NCI-H1105 (cell line): Measurements from ENCODE around the gene IL36G.
"Not testable (repeated sequence)": the region's sequence is repeated elsewhere in the genome, so short reads cannot be mapped to it uniquely, and the experiment has no call there.

Experiments used
- DNase-seq: peaks from one replicate; lab custom pipeline; 2025; lab: John Stamatoyannopoulos, UW

The IL36G gene

DNA sequence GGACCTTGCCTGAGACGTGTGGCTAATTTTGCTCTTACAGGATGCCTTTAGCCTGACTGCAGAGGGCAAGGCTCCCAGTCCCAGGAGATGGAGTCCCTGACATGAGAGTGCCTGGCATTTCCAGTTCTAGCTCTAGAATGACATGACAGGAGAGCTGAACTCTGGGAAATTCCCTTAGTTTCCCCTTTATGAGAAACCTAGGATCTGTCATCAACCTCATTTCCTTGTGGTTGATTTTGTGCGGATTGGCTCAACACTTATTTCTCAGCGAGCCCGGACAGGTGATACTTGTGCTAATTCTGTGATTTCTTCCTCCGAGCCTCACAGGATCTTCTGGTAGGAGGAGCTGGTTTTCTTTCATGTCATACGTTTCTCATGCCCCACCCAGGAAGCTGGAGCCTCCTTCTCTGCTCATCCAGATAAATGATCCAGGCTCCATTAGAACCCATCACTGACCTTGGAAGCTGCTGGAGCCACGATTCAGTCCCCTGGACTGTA, at the start of gene IL36G:
Gene IL36G (plus strand): TSS at position 448 of the 498 bp plus-strand sequence. CDS start 633 bp downstream, outside the sequence.
- no peak for DNase-seq

DNA sequence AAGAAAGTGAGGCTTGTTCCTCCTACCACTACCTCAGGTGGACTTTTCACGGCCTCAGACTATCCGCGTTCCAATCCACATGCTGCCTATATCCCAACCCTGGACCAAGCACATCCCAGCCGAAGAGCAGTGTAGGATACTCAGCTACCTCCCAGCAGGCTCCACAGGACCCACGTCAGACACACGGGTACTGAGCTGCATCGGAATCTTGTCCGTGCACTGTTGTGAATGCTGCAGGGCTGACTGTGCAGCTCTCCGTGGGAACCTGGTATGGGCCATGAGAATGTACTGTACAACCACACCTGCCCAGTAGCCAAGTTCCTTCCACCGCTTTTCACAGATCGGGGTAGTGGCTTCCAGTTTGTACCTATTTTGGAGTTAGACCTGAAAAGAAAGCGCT, 44.5 kb upstream of the IL36G start:
- no peak for DNase-seq

DNA sequence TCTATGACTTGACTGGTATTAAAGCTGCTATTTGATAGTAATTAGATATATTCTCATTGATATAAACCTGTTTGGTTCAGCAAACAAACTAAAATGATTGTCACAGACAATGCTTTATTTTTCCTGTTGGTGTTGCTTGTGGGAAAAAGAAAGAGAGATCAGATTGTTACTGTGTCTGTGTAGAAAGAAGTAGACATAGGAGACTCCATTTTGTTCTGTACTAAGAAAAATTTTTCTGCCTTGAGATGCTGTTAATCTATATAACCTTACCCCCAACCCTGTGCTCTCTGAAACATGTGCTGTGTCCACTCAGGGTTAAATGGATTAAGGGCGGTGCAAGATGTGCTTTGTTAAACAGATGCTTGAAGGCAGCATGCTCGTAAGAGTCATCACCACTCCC, 43.7 kb upstream of the IL36G start:
- DNase-seq, result not testable (repeated sequence)

DNA sequence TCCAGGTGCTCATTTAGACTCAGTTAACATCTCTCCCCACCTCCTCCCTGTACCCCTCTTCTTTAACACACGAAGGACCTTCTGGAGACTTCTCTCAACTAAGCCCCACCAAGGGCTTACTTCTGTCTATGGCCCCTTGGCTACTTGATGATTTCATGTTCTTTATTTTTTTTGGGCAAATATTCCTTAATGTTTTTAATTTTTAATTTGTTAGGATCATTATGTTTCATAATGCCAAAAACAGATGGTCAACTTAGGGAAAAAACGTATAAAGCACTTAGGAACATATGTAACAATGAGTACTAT, 40.9 kb upstream of the IL36G start:
- DNase-seq, result no peak

DNA sequence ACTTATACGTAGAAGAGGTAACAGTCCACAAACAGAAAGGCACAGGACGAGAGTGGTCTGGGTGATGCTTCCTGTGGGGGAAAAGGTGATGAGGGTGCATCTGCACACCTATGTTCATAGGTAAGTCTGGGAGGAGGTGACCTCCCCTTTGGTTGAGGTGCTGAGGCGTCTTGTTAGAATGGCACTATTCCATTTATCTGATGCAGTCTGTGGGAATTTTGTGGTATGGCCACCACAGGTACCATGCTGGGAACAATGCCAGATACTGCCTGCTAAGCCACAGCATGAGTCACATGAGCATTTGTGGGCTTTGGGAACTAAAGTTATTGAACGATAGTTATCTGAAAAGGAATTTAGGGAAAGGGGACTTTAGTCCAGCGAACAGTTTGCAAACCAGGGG, 38.9 kb upstream of the IL36G start:
- no peak for DNase-seq

DNA sequence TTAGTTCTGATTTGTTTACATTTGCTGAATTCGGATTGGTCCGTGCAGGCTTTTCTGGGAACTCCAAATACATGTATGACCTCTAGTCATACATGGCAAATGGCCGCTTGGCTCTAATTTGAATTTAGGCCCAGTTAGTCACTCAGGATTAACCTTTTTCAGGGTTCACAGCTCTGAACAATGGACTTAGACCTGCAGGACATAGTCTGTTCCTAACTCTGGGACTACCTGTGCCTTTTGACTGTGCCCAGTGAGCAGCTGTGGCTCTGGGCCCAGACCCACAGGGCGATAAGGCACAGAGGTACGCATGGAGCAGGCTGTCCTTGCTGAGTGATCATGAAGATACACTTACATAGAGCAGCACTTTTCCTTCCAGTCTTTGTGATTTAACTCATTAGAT, 38.4 kb upstream of the IL36G start:
- DNase-seq, result no peak

DNA sequence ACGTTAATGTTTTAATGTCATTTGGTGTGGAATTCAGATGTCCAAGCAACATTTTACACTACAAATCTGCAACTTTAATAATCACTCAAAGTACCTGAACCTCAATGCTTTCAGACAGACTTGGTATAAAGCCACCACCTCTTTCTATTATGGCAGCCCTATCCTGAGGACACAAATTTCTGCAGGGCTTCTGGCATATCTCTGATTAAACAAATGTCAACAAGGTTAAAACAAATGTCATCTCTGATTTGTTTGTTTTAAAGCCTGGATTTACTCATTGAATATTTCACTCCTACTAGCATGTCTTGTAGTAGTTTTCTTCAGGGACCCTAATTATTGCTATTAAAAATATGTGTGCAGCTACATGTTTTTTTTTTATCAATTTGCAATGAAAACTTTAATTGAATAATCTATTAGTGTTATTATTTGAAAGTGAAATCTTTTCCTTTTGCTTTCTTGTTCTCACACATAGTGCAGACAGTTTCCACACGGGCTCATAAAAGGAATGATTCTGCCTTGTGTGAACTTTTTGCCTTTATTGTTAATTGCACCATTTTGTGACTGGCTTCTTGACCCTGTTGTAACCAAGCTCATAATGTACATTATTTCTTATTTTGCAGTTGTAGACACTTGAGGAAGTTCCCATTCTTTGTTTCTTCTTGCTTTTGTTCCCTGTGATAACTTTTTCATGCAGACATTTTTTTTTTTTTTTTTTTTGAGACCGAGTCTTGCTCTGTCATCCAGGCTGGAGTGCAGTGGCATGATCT, 36.8 kb upstream of the IL36G start:
- no peak for DNase-seq

DNA sequence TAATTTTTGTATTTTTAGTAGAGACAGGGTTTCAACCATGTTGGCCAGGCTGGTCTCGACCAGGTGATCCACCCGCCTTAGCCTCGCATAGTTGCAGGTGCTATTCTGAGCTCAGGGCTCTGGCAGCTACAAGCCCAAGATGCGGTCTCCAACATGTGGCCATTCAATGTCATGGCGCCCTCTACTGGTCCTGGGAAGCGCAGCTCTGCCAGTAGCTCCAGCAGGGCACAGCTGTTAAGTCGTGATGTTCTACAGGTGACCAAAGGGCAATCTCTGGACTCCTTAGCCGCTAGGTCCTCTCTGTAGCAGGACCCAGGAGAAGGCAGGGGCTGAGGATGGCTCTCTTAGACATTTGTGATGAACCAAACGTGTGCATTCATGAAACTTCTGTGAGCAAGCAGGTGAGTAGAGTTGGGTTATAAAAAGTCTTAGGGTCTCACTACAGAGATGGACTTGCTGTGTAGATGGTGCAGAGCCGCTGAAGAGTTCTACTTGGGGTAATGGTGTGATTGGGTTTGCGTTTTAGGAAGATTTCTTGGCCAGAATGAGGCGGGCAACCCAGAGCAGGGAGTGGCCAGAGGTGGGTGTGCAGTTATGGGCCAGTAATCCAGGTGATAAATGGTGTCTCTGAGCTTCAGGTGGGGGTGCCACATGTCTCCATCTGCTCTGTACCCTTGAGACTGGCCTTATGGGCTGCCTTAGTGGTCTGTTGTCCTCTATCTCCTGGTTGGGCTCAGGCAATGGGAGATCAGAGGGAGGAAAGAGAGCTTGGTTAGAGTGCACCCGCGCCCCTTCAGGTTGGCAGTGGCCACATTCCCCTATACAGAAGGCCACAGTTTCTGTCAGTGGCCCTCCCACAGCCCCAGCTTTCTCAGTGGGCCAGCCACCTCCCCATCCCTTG, 35.8 kb upstream of the IL36G start:
- DNase-seq, result peak; percentile 60

DNA sequence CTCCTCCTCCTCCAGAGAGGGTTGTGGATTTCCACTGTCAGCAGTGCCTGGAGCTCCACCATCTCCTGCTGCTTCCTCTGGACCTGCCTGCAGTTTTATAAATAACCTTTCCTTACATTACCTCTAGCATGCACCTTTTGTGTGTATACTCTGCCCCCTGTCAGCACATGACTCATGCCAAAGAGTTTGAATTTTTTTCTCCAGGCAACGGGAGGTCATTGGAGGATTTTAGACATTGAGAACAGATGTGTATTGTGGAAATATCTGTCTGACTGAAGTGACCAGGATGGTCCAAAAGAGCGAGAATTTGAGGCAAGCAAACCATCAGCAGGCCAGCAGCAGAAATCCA, 35.2 kb upstream of the IL36G start:
- DNase-seq, result no peak

DNA sequence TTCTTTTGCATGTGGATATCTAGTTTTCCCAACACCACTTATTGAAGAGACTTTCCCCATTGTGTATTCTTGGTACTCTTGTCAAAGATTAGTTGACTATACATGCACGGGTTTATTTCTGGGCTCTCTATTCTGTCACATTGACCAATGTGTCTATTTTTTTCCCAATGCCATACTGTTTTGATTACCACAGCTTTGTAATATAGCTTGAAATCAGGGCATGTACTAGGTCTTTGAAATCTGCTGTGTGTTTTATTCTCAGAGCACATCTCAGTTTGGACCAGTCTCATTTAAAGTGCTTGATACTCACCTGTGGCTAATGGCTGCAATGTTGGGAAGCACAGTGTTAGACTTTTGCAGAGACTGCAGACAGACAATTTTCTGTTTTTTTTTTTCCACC, 32.8 kb upstream of the IL36G start:
- no peak for DNase-seq

DNA sequence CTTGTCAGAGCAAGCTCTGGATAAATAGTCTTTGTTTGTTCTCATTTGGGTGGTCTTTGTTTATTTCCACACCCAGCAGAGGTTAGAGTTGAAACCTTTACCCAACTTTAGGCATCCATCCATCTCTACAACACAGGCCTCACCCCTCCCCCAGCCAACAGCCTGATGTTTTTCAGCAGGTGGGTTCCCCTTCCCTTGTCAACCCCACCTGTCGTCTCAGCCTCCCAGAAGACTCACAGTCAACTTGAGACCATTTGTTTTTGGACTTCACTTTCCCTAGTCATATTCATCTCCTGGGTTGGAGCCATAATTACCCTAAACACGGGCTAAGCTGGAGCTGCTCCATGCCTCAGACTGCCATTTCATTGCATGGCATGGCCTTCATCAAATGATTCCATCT, 31.7 kb upstream of the IL36G start:
- no peak for DNase-seq

DNA sequence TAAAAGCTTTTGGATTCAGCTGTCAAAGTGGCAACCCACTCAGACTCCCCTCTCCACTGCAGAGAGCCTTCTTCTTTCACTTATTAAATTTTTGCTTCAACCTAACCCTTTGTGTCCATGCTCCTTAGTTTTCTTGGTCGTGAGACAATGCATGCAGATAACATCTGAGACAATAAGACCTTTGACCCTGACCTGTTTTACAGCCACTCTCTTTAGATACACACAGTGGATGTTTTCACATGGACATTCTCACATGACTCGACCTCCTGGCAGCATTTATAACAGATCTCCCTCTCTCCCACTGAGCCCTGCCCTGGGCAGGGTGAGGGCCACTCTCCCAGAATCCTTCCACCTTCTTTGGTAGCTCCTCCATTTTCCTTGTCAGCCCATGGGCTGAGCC, 30.4 kb upstream of the IL36G start:
- DNase-seq, result no peak

DNA sequence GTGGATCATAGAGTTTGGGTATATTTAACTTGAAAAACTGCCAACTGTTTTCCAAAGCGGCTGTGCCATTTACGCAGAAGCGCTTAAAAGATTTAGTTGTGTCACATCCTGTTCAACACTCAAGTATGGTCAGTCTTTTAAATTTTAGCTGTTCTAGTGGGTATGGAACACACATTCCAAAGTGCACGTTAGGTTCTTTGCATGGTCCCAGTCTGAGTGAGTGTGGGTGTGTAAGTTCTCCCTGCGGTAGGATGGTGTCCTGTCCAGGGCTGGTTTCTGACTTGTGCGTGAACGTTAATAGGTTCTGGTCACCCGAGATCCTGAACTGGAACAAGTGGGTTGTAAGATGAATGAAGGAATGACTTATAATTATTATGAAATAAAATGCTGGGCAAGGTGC, 28.4 kb upstream of the IL36G start:
- DNase-seq, result no peak

DNA sequence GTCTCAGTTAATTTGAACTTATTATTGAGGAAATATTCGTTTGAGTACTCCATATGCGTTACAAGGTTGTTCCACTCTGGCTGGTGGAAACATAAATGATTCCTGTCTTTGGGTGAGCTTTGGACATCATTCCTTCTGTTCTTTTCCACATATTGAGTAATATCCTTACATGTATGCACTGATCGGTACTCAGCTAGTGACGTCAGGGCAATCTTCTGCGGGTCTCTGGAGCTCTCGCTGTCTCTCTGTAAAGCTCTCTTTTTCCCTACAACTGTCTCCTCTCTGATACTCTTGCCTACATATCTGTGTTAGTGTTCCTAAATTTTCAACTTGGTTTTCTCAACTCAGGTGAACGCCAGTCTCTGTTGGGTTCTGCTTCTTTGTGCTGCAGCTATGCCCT, 23.4 kb upstream of the IL36G start:
- DNase-seq, result no peak

DNA sequence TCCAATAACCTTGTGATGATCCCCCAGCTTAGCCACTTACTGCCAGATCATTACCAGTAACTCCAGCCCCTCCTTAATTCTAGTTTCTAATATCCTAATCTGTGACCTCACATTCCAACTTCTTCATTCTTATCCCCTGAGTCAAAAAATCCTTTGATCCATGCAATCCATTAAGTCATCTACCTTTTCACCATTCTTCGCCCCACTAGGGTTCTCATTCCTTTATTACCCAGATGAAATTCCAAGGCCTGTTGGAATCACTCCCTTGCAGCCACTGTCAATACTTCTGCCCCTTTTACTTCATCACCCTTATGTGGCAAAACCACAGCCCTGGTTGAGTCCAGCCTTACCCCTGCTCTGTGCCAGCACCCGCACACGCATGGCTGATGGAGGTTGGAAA, 20.3 kb upstream of the IL36G start:
- no peak for DNase-seq

DNA sequence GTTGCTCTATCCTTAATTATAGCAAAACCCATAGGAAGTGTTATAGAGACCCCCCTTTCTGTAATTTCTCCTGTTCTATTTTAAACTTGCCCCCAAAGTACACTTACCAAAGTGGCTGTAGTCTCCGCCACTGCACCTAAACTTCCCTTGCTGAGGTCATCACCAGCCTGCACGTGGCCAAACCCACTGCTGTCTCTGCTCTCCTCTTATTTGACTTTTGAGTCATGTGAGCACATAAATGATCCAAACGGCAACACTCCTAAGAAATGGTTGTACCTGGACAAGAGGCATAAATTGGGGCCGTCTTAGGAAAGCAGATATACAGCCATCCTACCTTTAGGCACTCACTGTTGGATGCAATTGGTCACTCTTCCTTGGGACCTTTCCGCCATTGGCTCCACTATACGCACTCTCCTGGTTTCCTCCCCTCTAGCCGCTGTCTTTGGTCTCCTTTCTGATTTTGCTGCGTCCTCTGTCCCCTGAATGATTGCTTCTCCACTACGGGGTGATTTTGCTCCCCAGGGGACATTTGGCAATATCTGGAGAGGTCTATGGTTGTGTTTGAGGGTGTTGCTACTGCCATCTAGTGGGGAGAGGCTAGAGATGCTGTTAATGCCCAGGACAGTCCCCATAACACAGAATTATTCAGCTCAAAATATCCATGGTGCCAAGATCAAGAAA, 19.2 kb upstream of the IL36G start:
- peak; percentile 16 for DNase-seq

DNA sequence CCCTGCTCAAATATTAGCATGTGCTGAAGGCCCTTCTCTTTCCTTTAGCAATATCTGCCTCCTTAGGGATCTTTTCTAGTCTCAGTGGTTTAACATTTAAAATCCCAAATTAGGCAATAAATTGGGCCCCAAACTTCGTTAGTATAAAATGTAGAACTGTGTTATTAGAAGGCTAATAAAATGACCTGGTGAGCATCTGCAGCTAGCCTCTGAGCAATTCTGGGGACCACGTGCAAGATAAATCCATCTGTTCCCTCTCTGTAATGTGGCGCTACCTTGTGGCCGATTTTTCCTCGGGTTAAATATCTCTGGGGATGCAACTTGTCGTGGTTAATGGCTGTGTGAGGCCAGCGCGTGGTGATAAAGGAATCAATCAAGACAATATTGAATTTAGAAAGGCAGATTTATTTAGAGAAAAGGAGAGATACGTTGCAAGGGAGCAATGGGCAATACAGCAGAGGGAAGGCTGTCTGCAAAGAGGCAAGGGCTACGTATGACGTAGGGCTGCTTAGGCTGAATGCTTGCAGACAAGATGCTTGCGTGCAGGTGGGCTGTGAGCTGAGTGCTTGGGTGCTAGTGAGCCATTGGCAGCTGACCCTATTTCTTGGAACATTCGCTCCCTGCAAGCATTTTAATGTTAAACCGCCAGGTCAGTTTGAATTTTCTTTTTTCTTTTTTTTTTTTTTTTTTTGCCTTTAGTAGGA, 18.5 kb upstream of the IL36G start:
- DNase-seq, result no peak

DNA sequence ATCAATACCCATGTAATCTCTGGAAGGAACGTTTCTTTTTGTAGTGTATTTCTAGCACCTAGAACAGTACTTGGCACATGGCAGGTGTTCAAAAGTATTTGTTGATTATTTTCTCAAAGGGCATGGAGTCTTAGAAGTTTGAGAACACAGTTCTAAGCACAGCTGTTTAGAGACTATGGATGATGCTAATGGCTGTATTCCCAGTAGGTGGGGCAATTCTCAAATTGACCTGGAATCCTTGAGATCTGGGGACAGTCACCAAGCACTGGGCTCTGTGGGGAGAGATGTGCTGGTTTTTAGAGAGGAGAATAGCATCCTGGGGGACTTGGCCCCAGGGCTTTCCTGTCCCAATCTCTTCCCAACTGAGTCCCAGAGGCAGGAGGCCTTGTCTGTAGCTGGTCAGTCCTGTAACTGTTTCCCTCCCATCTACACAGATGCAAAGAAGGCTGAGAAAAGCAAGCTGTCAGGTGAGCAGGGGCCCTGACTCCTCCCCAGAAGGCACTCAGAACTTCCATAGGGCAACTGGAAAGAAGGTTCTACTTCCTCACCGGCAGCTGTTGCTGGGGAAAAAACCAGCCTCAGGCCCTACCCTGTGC, 17.5 kb upstream of the IL36G start:
- DNase-seq, result no peak

DNA sequence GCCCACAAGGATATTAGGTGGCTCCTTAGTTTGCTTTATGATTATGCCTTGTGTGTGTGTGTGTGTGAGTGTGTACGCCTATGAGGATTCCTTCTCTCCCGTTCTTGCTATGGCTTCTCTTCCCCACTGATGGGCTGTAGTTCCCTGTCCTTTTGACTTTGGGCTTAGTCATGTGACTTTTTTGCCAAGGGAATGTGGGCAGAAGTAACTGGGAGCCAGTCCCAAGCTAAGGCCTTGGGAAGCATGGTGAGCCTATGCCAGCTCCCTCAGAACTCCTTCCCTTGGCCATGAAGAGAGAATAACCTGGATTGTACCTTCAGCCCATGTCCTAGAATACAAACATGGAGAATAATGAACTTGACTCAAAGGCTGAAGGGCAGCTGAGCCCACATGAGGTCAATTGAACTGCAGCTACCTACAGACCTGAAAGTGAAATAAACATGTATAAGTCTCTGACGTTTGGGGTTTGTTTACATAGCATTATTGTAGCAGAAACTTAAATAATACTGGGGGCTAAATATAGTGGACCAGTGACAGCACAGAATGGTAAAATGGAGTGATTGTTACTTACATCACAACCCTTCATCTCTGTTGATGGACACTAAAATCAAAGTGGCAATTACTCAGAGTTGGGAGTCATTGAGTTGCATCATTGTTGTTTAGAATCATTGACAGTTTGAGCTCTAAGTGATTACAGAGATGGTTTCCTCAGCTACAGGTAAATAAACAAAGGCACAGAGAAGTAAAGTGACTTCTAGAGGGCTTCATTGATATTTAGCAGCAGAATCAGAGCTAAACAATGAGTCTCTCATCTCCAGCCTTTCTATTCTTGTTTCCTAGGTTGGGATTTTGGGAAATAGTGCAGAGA, 15.3 kb upstream of the IL36G start:
- DNase-seq, result no peak

DNA sequence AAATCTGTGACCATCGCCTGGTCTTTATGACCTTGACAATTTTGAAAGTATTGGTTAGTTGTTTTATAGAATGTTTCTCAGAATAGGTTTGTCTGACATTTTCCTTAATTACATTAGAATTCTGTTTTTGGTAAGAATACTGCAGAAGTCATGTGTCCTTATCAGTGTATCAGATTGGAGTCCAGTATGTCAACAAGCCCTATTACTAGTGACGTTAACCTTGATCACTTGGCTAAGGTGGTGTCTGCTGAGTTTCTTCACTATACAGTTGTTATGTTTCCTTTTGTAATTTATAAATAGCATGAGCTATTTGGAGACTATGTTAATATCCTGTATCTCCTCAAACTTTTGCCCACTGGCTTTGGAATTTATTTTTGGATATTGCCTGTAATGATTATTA, 10.8 kb upstream of the IL36G start:
- DNase-seq, result no peak
